WTC11 (cell line): Measurements from ENCODE around the gene GOLGA7B. TPM values are rescaled to one million over a fixed set of nuclear protein-coding genes. Genes with fewer than 3 reads are reported as not detected.

Experiments
- ATAC-seq: fragments of 200-7000 bp; cut with Tn5 transposase; 2 replicates; pipeline ENCODE4 v1.10.0; 2021; ENCODE audit warnings: mild to moderate bottlenecking, moderate library complexity
- CTCF ChIA-PET: fragments of 300-600 bp; sonication (Branson Sonifier 250); formaldehyde crosslinking; loops from one replicate; lab custom pipeline; 2021; ENCODE audit warnings: antibody characterized with exemption; lab: Charles Lee
- POLR2A ChIA-PET: fragments of 350-600 bp; sonication (Branson Sonifier 250); formaldehyde crosslinking; loops from one replicate; lab custom pipeline; 2021; ENCODE audit warnings: antibody characterized with exemption; lab: Charles Lee
- DNase-seq: peaks from one replicate; pipeline ENCODE4 v3.0.0; 2021; ENCODE audit warnings: low spot score
- H3K27ac Mint-ChIP-seq: 2 replicates; pipeline ENCODE4 v1.8.0; 2021; ENCODE audit warnings: mixed read lengths
- H3K27me3 Mint-ChIP-seq: 2 replicates; pipeline ENCODE4 v1.8.0; 2021; ENCODE audit warnings: low read depth, mild to moderate bottlenecking, moderate library complexity, mixed read lengths
- H3K36me3 Mint-ChIP-seq: 2 replicates; pipeline ENCODE4 v1.8.0; 2021; ENCODE audit warnings: mixed read lengths
- H3K4me1 Mint-ChIP-seq: 2 replicates; pipeline ENCODE4 v1.8.0; 2022; ENCODE audit warnings: mixed read lengths
- H3K4me3 Mint-ChIP-seq: 2 replicates; pipeline ENCODE4 v1.8.0; 2021; ENCODE audit warnings: mild to moderate bottlenecking, moderate library complexity, mixed read lengths
- H3K9me3 Mint-ChIP-seq: 2 replicates; pipeline ENCODE4 v1.8.0; 2021; ENCODE audit warnings: mixed read lengths
- AR ChIP-seq: fragments of 250-450 bp; sonication (Bioruptor Pico); IDR thresholded peaks from 2 replicates; pipeline ENCODE4 v1.9.0; 2021; ENCODE audit warnings: mild to moderate bottlenecking
- ATF1 ChIP-seq: sonication (generic); formaldehyde crosslinking; IDR thresholded peaks from 2 replicates; pipeline ENCODE4 v1.8.1; 2023; ENCODE audit warnings: mild to moderate bottlenecking, moderate library complexity, missing genetic modification reagents
- ATF2 ChIP-seq: sonication (generic); formaldehyde crosslinking; IDR thresholded peaks from 2 replicates; pipeline ENCODE4 v1.8.1; 2022; ENCODE audit warnings: low read depth, missing genetic modification reagents, borderline replicate concordance
- E2F1 ChIP-seq: sonication (generic); formaldehyde crosslinking; IDR thresholded peaks from 2 replicates; pipeline ENCODE4 v1.8.0; 2022; ENCODE audit warnings: mild to moderate bottlenecking, missing genetic modification reagents
- ELF4 ChIP-seq: sonication (generic); formaldehyde crosslinking; IDR thresholded peaks from 2 replicates; pipeline ENCODE4 v1.8.1; 2022; ENCODE audit warnings: low read depth, mild to moderate bottlenecking, moderate library complexity, missing genetic modification reagents
- GRHL2 ChIP-seq: fragments of 250-450 bp; sonication (Bioruptor Pico); IDR thresholded peaks from 2 replicates; pipeline ENCODE4 v1.8.0; 2022; ENCODE audit warnings: mild to moderate bottlenecking, moderate library complexity; ENCODE audit not compliant: insufficient replicate concordance, severe bottlenecking
- HMGXB4 ChIP-seq: sonication (generic); formaldehyde crosslinking; IDR thresholded peaks from 2 replicates; pipeline ENCODE4 v1.8.1; 2023; ENCODE audit warnings: mild to moderate bottlenecking, moderate library complexity, missing genetic modification reagents
- MYBL2 ChIP-seq: sonication (generic); formaldehyde crosslinking; IDR thresholded peaks from 2 replicates; pipeline ENCODE4 v1.8.1; 2023; ENCODE audit warnings: mild to moderate bottlenecking, moderate library complexity, missing genetic modification reagents
- RELA ChIP-seq: sonication (generic); formaldehyde crosslinking; IDR thresholded peaks from 2 replicates; pipeline ENCODE4 v1.8.1; 2022; ENCODE audit warnings: missing genetic modification reagents, mild to moderate bottlenecking, borderline replicate concordance
- SMAD4 ChIP-seq: sonication (generic); formaldehyde crosslinking; IDR thresholded peaks from 2 replicates; pipeline ENCODE4 v1.8.0; 2022; ENCODE audit warnings: mild to moderate bottlenecking, missing genetic modification reagents
- SOX15 ChIP-seq: fragments of 250-450 bp; sonication (Bioruptor Pico); IDR thresholded peaks from 2 replicates; pipeline ENCODE4 v1.9.0; 2021; ENCODE audit warnings: mild to moderate bottlenecking
- ZMAT4 ChIP-seq: fragments of 250-450 bp; sonication (Bioruptor Pico); IDR thresholded peaks from 2 replicates; pipeline ENCODE4 v1.9.0; 2021; ENCODE audit warnings: mild to moderate bottlenecking
- ZNF121 ChIP-seq: sonication (generic); formaldehyde crosslinking; IDR thresholded peaks from 2 replicates; pipeline ENCODE4 v1.8.0; 2023; ENCODE audit warnings: missing genetic modification reagents
- ZNF512 ChIP-seq: sonication (generic); formaldehyde crosslinking; IDR thresholded peaks from 2 replicates; pipeline ENCODE4 v1.8.1; 2022; ENCODE audit warnings: missing genetic modification reagents, borderline replicate concordance
- total RNA-seq: library from RNA; stranded (reverse); gene quantifications from 3 replicates; pipeline ENCODE4 v1.2.3, GENCODE V29; 2021
- TF ChIP-seq, protein P1 (sequence below): sonication (generic); formaldehyde crosslinking; IDR thresholded peaks from 2 replicates; pipeline ENCODE4 v1.8.1; 2022; ENCODE audit warnings: low read depth, mild to moderate bottlenecking, moderate library complexity, missing genetic modification reagents, borderline replicate concordance
- TF ChIP-seq, protein P2 (sequence below): sonication (generic); formaldehyde crosslinking; IDR thresholded peaks from 2 replicates; pipeline ENCODE4 v1.8.1; 2023; ENCODE audit warnings: mild to moderate bottlenecking, missing genetic modification reagents
- TF ChIP-seq, protein P3 (sequence below): sonication (generic); formaldehyde crosslinking; IDR thresholded peaks from 2 replicates; pipeline ENCODE4 v1.8.1; 2023; ENCODE audit warnings: mild to moderate bottlenecking, missing genetic modification reagents, moderate library complexity
- TF ChIP-seq, protein P4 (sequence below): sonication (generic); formaldehyde crosslinking; IDR thresholded peaks from 2 replicates; pipeline ENCODE4 v1.8.0; 2022; ENCODE audit warnings: mild to moderate bottlenecking, missing genetic modification reagents

The GOLGA7B gene
- total RNA-seq, 1 experiment from 2014 or later = 0.24 TPM

DNA sequence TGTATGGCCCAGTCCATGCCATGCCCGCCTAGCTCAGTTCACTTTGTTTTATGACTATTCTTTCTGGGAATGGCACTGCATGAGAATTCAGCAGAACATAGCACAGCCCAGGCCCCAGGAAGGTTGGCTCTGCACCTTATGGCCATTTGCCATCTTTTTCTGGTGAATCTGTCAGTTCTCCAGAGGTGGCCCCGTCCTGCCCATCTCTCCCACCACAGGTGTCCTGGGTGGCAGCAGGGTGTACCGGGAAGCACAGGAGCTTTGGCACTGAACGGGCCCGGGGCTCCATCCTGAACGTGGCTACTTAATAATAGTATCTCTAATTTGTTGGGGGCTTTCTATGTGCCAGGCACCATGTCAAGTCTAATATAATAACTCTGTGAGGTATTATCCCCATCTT, 24.7 kb downstream of the GOLGA7B start:
- peaks cover 33% of the 10 kb centered on the region for H3K4me1 Mint-ChIP-seq
- CTCF ChIA-PET = interaction anchor here (1.7 to 2.7 kb wide), 2 partner anchors 14 to 82 kb away, joined by 5 to 10 read pairs; no protein-coding TSS in a partner anchor
- DNase-seq (no peak), ATAC-seq (no peak)
- POLR2A ChIA-PET = no interaction called here
- H3K4me3 Mint-ChIP-seq = no peak overlapping the region
- H3K27ac Mint-ChIP-seq = no peak overlapping the region
- H3K9me3 Mint-ChIP-seq = peaks cover 7% of the 10 kb centered on the region
- TF ChIP-seq ELF4 (CRISPR knock-in tag) = no peak
- TF ChIP-seq ZMAT4 (CRISPR knock-in tag) = no peak
- TF ChIP-seq ZNF512 (CRISPR knock-in tag) = no peak
- TF ChIP-seq ATF1 = no peak
- TF ChIP-seq, protein P1, sequence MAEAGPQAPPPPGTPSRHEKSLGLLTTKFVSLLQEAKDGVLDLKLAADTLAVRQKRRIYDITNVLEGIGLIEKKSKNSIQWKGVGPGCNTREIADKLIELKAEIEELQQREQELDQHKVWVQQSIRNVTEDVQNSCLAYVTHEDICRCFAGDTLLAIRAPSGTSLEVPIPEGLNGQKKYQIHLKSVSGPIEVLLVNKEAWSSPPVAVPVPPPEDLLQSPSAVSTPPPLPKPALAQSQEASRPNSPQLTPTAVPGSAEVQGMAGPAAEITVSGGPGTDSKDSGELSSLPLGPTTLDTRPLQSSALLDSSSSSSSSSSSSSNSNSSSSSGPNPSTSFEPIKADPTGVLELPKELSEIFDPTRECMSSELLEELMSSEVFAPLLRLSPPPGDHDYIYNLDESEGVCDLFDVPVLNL (CRISPR knock-in tag) = no peak
- TF ChIP-seq SMAD4 = no peak
- TF ChIP-seq SOX15 = no peak
- TF ChIP-seq MYBL2 = no peak
- TF ChIP-seq ZNF121 (CRISPR knock-in tag) = no peak
- TF ChIP-seq, protein P2, sequence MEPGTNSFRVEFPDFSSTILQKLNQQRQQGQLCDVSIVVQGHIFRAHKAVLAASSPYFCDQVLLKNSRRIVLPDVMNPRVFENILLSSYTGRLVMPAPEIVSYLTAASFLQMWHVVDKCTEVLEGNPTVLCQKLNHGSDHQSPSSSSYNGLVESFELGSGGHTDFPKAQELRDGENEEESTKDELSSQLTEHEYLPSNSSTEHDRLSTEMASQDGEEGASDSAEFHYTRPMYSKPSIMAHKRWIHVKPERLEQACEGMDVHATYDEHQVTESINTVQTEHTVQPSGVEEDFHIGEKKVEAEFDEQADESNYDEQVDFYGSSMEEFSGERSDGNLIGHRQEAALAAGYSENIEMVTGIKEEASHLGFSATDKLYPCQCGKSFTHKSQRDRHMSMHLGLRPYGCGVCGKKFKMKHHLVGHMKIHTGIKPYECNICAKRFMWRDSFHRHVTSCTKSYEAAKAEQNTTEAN (CRISPR knock-in tag) = no peak
- TF ChIP-seq, protein P3, sequence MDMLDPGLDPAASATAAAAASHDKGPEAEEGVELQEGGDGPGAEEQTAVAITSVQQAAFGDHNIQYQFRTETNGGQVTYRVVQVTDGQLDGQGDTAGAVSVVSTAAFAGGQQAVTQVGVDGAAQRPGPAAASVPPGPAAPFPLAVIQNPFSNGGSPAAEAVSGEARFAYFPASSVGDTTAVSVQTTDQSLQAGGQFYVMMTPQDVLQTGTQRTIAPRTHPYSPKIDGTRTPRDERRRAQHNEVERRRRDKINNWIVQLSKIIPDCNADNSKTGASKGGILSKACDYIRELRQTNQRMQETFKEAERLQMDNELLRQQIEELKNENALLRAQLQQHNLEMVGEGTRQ = no peak
- TF ChIP-seq ATF2 (CRISPR knock-in tag) = no peak
- TF ChIP-seq E2F1 (CRISPR knock-in tag) = no peak
- no peak for TF ChIP-seq AR (CRISPR knock-in tag)
- no peak for TF ChIP-seq HMGXB4 (CRISPR knock-in tag)
- no peak for TF ChIP-seq RELA
- TF ChIP-seq GRHL2 (CRISPR knock-in tag) = no peak
- TF ChIP-seq, protein P4, sequence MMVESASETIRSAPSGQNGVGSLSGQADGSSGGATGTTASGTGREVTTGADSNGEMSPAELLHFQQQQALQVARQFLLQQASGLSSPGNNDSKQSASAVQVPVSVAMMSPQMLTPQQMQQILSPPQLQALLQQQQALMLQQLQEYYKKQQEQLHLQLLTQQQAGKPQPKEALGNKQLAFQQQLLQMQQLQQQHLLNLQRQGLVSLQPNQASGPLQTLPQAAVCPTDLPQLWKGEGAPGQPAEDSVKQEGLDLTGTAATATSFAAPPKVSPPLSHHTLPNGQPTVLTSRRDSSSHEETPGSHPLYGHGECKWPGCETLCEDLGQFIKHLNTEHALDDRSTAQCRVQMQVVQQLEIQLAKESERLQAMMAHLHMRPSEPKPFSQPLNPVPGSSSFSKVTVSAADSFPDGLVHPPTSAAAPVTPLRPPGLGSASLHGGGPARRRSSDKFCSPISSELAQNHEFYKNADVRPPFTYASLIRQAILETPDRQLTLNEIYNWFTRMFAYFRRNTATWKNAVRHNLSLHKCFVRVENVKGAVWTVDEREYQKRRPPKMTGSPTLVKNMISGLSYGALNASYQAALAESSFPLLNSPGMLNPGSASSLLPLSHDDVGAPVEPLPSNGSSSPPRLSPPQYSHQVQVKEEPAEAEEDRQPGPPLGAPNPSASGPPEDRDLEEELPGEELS (CRISPR knock-in tag) = no peak
- TF ChIP-seq, all 79 proteins: peak for 0
- no peaks in the 10 kb centered on the region for H3K36me3 Mint-ChIP-seq
- H3K27me3 Mint-ChIP-seq = no peaks in the 10 kb centered on the region
